ENCODE results near the gene ITGB3. TPM values are rescaled to one million over a fixed set of nuclear protein-coding genes. Genes with fewer than 3 reads are reported as not detected.

ITGB3 gene
- total and polyA plus RNA-seq, 2 donors from 2014 or later: 7.1 to 88.8 TPM

- Histone ChIP-seq H3K4me3 (ENCODE audit: low read length in 3 of 3) (no peak overlapping the region), H3K9me3 (ENCODE audit: control insufficient read depth in 2 of 3, insufficient read depth in 1 of 3, low read length in 3 of 3) (no peaks in the 10 kb centered on the region), H3K9ac (ENCODE audit: low read length in 3 of 3) (no peak overlapping the region), H3K4me1 (ENCODE audit: control insufficient read depth in 2 of 3, insufficient read depth in 2 of 3, low read depth in 1 of 3, low read length in 3 of 3) (no peaks in the 10 kb centered on the region), H3K27me3 (ENCODE audit: control insufficient read depth, insufficient read depth, low read length) (no peaks in the 10 kb centered on the region), H3K27ac (ENCODE audit: low read depth in 2 of 2, low read length in 2 of 2) (no peak overlapping the region), H3K36me3 (ENCODE audit: control insufficient read depth in 2 of 3, insufficient read depth in 3 of 3, low read length in 3 of 3) (no peaks in the 10 kb centered on the region)
- FAIRE-seq (no peak), DNase-seq (no peak)
- intact Hi-C loops (cut with DNase I): no loop called here
- TF ChIP-seq, protein P1, sequence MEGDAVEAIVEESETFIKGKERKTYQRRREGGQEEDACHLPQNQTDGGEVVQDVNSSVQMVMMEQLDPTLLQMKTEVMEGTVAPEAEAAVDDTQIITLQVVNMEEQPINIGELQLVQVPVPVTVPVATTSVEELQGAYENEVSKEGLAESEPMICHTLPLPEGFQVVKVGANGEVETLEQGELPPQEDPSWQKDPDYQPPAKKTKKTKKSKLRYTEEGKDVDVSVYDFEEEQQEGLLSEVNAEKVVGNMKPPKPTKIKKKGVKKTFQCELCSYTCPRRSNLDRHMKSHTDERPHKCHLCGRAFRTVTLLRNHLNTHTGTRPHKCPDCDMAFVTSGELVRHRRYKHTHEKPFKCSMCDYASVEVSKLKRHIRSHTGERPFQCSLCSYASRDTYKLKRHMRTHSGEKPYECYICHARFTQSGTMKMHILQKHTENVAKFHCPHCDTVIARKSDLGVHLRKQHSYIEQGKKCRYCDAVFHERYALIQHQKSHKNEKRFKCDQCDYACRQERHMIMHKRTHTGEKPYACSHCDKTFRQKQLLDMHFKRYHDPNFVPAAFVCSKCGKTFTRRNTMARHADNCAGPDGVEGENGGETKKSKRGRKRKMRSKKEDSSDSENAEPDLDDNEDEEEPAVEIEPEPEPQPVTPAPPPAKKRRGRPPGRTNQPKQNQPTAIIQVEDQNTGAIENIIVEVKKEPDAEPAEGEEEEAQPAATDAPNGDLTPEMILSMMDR (IDR thresholded peaks at IDR 0.05; ENCODE audit: borderline replicate concordance, extremely low read depth, insufficient read depth): no peak
Measured at GRCh38 chr17:47286198-47286914, 32.7 kb downstream of the ITGB3 start.

DNA sequence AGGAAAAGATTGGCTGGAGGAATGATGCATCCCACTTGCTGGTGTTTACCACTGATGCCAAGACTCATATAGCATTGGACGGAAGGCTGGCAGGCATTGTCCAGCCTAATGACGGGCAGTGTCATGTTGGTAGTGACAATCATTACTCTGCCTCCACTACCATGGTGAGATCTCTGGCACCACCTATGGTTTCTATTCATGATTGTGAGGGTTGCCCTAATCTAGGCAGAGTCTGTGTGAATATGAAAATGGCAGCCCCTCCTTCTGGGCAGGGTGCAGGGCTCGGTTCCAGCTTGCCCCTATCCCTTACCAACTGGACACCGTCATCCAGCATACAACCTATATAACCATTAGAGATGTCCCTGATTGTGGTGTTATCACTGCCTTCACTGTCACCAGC is 33.4 kb downstream of the ITGB3 start:
- no peaks in the 10 kb centered on the region for H3K4me1 ChIP-seq (ENCODE audit: control insufficient read depth in 2 of 3, insufficient read depth in 2 of 3, low read depth in 1 of 3, low read length in 3 of 3)
- H3K4me3 ChIP-seq (ENCODE audit: low read length in 3 of 3): no peak overlapping the region
- H3K27ac ChIP-seq (ENCODE audit: low read depth in 2 of 2, low read length in 2 of 2): no peak overlapping the region
- intact Hi-C loops (cut with DNase I): no loop called here
- no peak overlapping the region for H3K9ac ChIP-seq (ENCODE audit: low read length in 3 of 3)
- DNase-seq (no peak), FAIRE-seq (no peak)
- H3K36me3 ChIP-seq (ENCODE audit: control insufficient read depth in 2 of 3, insufficient read depth in 3 of 3, low read length in 3 of 3): no peaks in the 10 kb centered on the region
- no peaks in the 10 kb centered on the region for H3K9me3 ChIP-seq (ENCODE audit: control insufficient read depth in 2 of 3, insufficient read depth in 1 of 3, low read length in 3 of 3)
- no peaks in the 10 kb centered on the region for H3K27me3 ChIP-seq (ENCODE audit: control insufficient read depth, insufficient read depth, low read length)
- TF ChIP-seq, protein P1 (IDR thresholded peaks at IDR 0.05; ENCODE audit: borderline replicate concordance, extremely low read depth, insufficient read depth): no peak

- Histone ChIP-seq H3K9me3 (ENCODE audit: control insufficient read depth in 2 of 3, insufficient read depth in 1 of 3, low read length in 3 of 3) (no peaks in the 10 kb centered on the region), H3K36me3 (ENCODE audit: control insufficient read depth in 2 of 3, insufficient read depth in 3 of 3, low read length in 3 of 3) (no peaks in the 10 kb centered on the region), H3K9ac (ENCODE audit: low read length in 3 of 3) (no peak overlapping the region), H3K27ac (ENCODE audit: low read depth in 2 of 2, low read length in 2 of 2) (no peak overlapping the region), H3K4me3 (ENCODE audit: low read length in 3 of 3) (no peak overlapping the region), H3K27me3 (ENCODE audit: control insufficient read depth, insufficient read depth, low read length) (no peaks in the 10 kb centered on the region), H3K4me1 (ENCODE audit: control insufficient read depth in 2 of 3, insufficient read depth in 2 of 3, low read depth in 1 of 3, low read length in 3 of 3) (no peaks in the 10 kb centered on the region)
- intact Hi-C loops (cut with DNase I): no loop called here
- TF ChIP-seq, protein P1 (IDR thresholded peaks at IDR 0.05; ENCODE audit: borderline replicate concordance, extremely low read depth, insufficient read depth): no peak
- FAIRE-seq (no peak), DNase-seq (no peak)
Measured at GRCh38 chr17:47287639-47288038, 34.0 kb downstream of the ITGB3 start.

All from kidney (tissue), 14 donors.